Stimulated activated CD4-positive, alpha-beta T cell treated with anti-CD3 and anti-CD28 coated beads, Interleukin-1b, Interleukin-23, amount 100 ng/mL, for 48 hours (primary cell): ENCODE data around the gene DEDD2.
"Not testable (repeated sequence)": the region's sequence is repeated elsewhere in the genome, so short reads cannot be mapped to it uniquely, and the experiment has no call there.

Experiments used
- DNase-seq: peaks from one replicate; pipeline ENCODE4 v3.0.0-alpha.2; 2020

Gene DEDD2, protein sequence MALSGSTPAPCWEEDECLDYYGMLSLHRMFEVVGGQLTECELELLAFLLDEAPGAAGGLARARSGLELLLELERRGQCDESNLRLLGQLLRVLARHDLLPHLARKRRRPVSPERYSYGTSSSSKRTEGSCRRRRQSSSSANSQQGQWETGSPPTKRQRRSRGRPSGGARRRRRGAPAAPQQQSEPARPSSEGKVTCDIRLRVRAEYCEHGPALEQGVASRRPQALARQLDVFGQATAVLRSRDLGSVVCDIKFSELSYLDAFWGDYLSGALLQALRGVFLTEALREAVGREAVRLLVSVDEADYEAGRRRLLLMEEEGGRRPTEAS

GRCh38 chr19:42217520-42218437 is at the start of gene DEDD2:
Gene DEDD2 (minus strand): TSS chr19:42217677. CDS start chr19:42217007, 670 bp downstream.
- DNase-seq = peak; percentile 100

GRCh38 chr19:42266928-42267603 is 49.6 kb upstream of the DEDD2 start:
- DNase-seq = not testable (repeated sequence)

- DNase-seq = not testable (repeated sequence)
These were observed 48.6 kb upstream of the DEDD2 start for GRCh38 chr19:42266105-42266504.

- no peak for DNase-seq
These were observed 44.3 kb upstream of the DEDD2 start for GRCh38 chr19:42261763-42262162.

- not testable (repeated sequence) for DNase-seq
These were observed 40.4 kb upstream of the DEDD2 start for GRCh38 chr19:42257842-42258241.

- no peak for DNase-seq
These were observed 38.6 kb upstream of the DEDD2 start for GRCh38 chr19:42255766-42256745.

GRCh38 chr19:42254850-42255765 is 37.6 kb upstream of the DEDD2 start, which contains the start of gene ERF:
Gene ERF (minus strand): TSS chr19:42255128. CDS start chr19:42254999, 129 bp downstream.
- peak; percentile 92 for DNase-seq

DNA sequence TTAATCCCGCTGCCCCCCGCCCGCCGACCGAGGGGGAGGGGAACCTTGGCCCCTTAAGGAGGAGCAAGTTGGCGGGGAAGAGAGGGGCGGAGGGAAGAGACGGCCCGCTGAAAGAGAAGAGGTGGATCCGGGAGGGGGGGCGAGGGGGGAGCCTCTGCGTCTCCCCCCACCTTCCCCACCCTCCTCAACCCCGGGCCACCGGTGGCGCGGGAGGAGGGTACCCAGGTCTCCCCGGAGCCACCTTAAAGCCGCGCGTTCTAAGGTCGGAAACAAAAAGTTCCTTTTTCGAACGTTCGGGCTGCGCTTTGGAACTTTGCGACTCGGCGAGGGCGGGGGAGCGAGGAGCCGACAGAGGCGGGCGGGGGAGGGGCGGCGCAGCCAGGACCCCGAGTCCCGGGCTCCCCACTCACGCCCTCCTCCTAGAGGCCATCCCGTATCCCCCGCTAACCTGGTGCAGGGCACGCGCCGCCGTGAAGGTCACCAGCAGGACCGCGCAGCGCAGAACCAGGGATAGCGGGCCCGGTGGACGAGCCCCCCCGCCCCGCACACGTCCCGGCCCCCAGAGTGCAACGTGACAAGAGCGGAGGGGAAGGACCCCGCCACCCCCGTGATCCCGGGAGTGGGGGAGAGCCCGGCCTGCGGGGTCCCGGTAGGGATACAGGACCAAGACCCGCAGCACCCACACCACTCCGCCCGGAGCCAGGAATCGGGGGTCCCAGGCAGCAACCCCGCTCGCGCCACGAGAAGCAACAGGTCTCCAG is 36.8 kb upstream of the DEDD2 start:
- DNase-seq = peak; percentile 74

DNA sequence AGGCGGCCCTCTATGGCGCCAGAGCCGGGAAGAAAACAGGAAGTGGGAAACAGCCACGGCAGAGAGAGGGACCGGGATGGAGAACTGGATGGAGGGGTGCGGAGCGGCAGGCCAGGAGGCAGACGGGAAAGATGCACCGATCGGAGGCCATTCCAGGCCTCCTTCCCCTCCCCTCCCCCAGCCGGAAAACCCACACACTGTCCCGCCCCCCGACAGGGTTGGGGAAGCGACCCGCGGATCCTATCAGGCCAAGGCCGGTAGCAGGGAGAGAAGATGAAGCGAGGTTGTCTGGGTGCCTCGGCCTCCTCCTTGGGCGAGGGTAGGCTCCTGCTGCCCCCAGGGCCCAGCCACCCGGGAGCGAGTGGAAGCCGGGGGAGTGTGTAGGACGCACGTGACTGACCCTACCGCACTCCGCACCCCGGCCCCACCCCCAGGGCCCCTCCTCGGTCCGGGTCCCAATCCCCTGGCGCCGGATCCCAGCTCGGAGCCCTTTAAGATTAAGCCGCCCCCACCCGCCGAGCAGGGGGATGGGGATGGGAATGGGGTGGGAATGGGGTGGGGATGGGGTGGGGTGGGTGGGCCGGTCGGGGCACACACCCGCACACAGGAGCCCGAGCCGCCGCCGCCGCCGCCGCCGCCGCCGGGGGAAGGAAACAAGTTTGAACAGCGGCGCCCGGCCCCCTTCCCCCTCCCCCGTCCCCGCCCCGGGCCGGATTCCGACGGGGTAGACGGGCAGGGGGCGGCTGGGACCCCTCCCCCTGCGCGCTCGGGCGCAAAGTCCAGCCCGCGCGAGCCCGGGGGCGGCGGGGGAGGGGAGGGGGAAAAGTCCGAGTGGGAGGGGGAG is 36.0 kb upstream of the DEDD2 start:
- DNase-seq = peak; percentile 59

- no peak for DNase-seq
These were observed 35.1 kb upstream of the DEDD2 start for GRCh38 chr19:42252365-42253244.

DNA sequence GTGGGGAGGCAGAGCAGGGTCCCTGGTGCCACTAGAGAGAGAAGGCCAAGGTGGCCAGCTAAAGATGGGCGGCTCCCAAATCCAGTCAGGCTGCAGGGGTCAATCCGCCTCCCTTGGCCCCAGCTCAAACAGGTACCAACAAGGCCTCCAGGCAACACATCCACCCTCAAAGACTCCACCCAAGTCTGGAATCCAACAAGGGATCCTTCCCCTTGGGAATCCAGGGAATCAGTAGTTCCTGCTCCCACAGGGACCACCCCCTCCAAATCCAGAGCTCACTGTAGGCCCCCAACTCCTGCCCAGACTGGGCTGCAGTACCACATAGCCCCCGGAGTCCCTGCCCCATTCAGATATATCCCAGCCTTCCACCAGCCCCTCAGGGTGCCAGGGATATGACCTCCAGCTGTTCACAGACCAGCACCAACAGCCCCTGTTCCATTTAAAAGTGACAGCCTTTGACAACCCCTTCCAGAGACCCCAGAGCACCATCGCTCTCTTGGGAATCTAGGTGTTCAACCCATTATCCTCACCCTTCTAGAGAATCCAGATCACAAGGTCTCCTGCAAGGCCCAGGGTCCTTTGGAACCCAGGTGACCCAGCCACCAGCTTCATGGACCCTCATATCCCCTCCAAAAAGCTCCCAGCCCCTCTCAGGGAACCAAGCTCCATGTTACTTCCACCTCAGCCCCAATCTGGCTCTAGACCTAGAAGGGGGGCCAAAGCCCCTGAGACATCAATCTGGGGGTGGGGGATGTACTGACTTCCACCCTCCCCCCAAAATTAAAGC is 34.3 kb upstream of the DEDD2 start:
- no peak for DNase-seq

- no peak for DNase-seq
These were observed 33.4 kb upstream of the DEDD2 start for GRCh38 chr19:42250666-42251531.

- DNase-seq = no peak
These were observed 32.7 kb upstream of the DEDD2 start for GRCh38 chr19:42250183-42250665.

DNA sequence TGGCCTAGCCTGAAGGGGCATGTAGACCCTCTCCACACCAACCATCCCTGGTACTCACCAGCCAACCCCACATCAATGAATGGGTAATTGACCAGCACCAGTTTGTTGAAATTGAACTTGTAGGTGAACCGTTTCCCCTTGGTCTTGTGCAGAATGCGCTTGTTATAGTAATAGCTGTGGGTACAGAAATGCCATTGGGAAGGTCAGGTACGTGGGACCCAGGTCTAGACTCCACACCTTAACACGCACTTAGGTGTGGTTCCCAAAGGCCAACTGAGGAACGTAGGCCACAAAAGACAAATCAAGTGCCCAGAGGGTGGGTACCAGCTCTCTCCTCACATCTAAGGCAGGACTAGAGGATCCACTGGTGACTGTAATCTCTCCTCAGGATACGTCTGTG is 32.3 kb upstream of the DEDD2 start:
- DNase-seq = no peak

DNA sequence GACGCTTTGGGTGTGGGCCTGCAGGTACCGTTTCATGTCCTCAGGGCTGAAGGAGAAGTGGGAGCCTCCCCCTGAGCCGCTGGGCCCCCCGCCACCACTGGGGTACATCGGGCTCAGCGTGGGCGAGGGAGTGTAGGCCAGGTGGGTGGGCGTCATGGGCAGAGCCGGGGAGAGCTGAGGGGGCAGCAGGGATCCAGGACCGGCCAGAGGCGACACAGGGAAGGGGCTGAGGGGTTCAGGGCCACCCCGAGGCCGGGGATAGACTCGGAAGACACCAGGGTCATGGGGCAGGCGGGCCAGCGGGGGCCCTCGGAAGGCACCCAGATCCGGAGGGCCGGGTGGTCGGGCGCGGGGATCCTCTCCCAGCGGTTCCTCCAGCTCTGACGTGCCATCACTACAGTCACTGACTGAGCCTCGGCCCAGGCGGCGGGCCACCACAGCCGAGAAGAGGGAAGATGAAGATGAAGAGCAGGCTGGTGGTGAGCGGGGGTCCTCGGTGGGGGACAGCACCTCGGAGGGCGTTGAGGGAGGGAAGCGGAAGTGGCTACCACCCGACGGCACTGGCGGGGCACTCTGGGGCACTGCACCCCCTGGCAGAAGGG is 31.8 kb upstream of the DEDD2 start:
- DNase-seq = no peak
